ENCODE measurements around the gene COPZ1. TPM values are rescaled to one million over a fixed set of nuclear protein-coding genes. Genes with fewer than 3 reads are reported as not detected.

The COPZ1 gene
- total and polyA plus RNA-seq, 9 of the 15 experiments (the other 6 are each of a cell fraction or from before 2014, with no cell fraction given), result 137 to 487 (median 233) TPM

- TF ChIP-seq PATZ1 (CRISPR knock-in tag; IDR thresholded peaks at IDR 0.05; ENCODE audit: borderline replicate concordance) (no peak), ZNF384 (IDR thresholded peaks at IDR 0.05; ENCODE audit: low read depth, low read length) (no peak), ELF4 (CRISPR knock-in tag; IDR thresholded peaks at IDR 0.05) (no peak), MAZ (CRISPR knock-in tag; conservative IDR thresholded peaks at IDR 0.05 in 1 of 2, IDR thresholded peaks at IDR 0.05 in 1 of 2) (peak; percentile 32 to 60; a peak in 2 of 4 replicates), ZNF212 (CRISPR knock-in tag; IDR thresholded peaks at IDR 0.05) (no peak), KDM4B (IDR thresholded peaks at IDR 0.05; ENCODE audit: borderline replicate concordance in 2 of 2, low read depth in 1 of 2) (no peak), E4F1 (CRISPR knock-in tag; IDR thresholded peaks at IDR 0.05; ENCODE audit: borderline replicate concordance) (no peak), MAFK (IDR thresholded peaks at IDR 0.05; ENCODE audit: low read length) (no peak), ZNF282 (CRISPR knock-in tag; IDR thresholded peaks at IDR 0.05) (no peak), FOXP1 (CRISPR knock-in tag; IDR thresholded peaks at IDR 0.05) (no peak), TAF15 (IDR thresholded peaks at IDR 0.05; ENCODE audit: low read depth, low read length) (no peak), IFI16 (CRISPR knock-in tag; IDR thresholded peaks at IDR 0.05) (no peak), LCOR (CRISPR knock-in tag; IDR thresholded peaks at IDR 0.05) (no peak)
These were observed 65.3 kb downstream of the COPZ1 start (continued) for GRCh38 chr12:54390176-54390667.
